ENCODE data around the gene TMEM109. TPM values are rescaled to one million over a fixed set of nuclear protein-coding genes. Genes with fewer than 3 reads are reported as not detected.

The TMEM109 gene
- total RNA-seq, 4 donors from 2014 or later: 35.2 to 47.2 (median 45.1) TPM

GRCh38 chr11:60918251-60918938, 4.4 kb downstream of the TMEM109 start:
- no peaks in the 10 kb centered on the region for H3K27me3 ChIP-seq
- 93 to 95% methylated on average over 3 to 4 of the region's 4 CpGs for WGBS, 2 donors (ENCODE audit: low coverage in 1 of 2)
- no peak for DNase-seq
- in situ Hi-C loops (cut with MboI; ENCODE audit: low pct_ligation_motif_present in 1 of 4, low pct_unique_long_range_greater_than_20kb in 1 of 4, low sequenced_read_pairs in 3 of 4): no loop called here
- TF ChIP-seq POLR2AphosphoS5 (IDR thresholded peaks at IDR 0.05) (no peak), POLR2A (IDR thresholded peaks at IDR 0.05) (no peak), EP300 (IDR thresholded peaks at IDR 0.05; ENCODE audit: low read depth) (no peak)
- TF ChIP-seq, protein P1, sequence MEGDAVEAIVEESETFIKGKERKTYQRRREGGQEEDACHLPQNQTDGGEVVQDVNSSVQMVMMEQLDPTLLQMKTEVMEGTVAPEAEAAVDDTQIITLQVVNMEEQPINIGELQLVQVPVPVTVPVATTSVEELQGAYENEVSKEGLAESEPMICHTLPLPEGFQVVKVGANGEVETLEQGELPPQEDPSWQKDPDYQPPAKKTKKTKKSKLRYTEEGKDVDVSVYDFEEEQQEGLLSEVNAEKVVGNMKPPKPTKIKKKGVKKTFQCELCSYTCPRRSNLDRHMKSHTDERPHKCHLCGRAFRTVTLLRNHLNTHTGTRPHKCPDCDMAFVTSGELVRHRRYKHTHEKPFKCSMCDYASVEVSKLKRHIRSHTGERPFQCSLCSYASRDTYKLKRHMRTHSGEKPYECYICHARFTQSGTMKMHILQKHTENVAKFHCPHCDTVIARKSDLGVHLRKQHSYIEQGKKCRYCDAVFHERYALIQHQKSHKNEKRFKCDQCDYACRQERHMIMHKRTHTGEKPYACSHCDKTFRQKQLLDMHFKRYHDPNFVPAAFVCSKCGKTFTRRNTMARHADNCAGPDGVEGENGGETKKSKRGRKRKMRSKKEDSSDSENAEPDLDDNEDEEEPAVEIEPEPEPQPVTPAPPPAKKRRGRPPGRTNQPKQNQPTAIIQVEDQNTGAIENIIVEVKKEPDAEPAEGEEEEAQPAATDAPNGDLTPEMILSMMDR (IDR thresholded peaks at IDR 0.05): no peak
- intact Hi-C loops (cut with DNase I; ENCODE audit: low total_unique reads): no loop called here
- H3K27ac ChIP-seq: no peak overlapping the region
- H3K4me3 ChIP-seq: no peak overlapping the region
- H3K9me3 ChIP-seq: no peaks in the 10 kb centered on the region
- peaks cover 2 to 34% (median 17%) of the 10 kb centered on the region in 4 donors for H3K4me1 ChIP-seq
- H3K36me3 ChIP-seq: peaks cover 0 to 29% (median 13%) of the 10 kb centered on the region in 4 donors

GRCh38 chr11:60918939-60919265, 4.9 kb downstream of the TMEM109 start:
- in situ Hi-C loops (cut with MboI; ENCODE audit: low pct_ligation_motif_present in 1 of 4, low pct_unique_long_range_greater_than_20kb in 1 of 4, low sequenced_read_pairs in 3 of 4) (no loop called here), intact Hi-C loops (cut with DNase I; ENCODE audit: low total_unique reads) (no loop called here)
- H3K9me3 ChIP-seq: no peaks in the 10 kb centered on the region
- H3K27ac ChIP-seq: no peak overlapping the region
- WGBS, 2 donors (ENCODE audit: low coverage in 1 of 2): 60 to 63% methylated on average over 2 of the region's 2 CpGs
- no peak overlapping the region for H3K4me3 ChIP-seq
- H3K4me1 ChIP-seq: peaks cover 7 to 34% (median 18%) of the 10 kb centered on the region in 4 donors
- peaks cover 0 to 29% (median 13%) of the 10 kb centered on the region in 4 donors for H3K36me3 ChIP-seq
- TF ChIP-seq, protein P1 (IDR thresholded peaks at IDR 0.05): no peak
- DNase-seq: no peak
- H3K27me3 ChIP-seq: peaks cover 3% of the 10 kb centered on the region

GRCh38 chr11:60919320-60919719, 5.4 kb downstream of the TMEM109 start:
- H3K27me3 ChIP-seq: peaks cover 5% of the 10 kb centered on the region
- no peak overlapping the region for H3K27ac ChIP-seq
- no peaks in the 10 kb centered on the region for H3K9me3 ChIP-seq
- 85 to 100% methylated on average over 1 of the region's 1 CpG for WGBS, 2 donors (ENCODE audit: low coverage in 1 of 2)
- peaks cover 0 to 29% (median 13%) of the 10 kb centered on the region in 4 donors for H3K36me3 ChIP-seq
- intact Hi-C loops (cut with DNase I; ENCODE audit: low total_unique reads) (no loop called here), in situ Hi-C loops (cut with MboI; ENCODE audit: low pct_ligation_motif_present in 1 of 4, low pct_unique_long_range_greater_than_20kb in 1 of 4, low sequenced_read_pairs in 3 of 4) (no loop called here)
- H3K4me1 ChIP-seq: peaks cover 10 to 37% (median 20%) of the 10 kb centered on the region in 4 donors
- TF ChIP-seq EP300 (IDR thresholded peaks at IDR 0.05; ENCODE audit: low read depth) (no peak), POLR2AphosphoS5 (IDR thresholded peaks at IDR 0.05) (no peak), POLR2A (IDR thresholded peaks at IDR 0.05) (no peak)
- TF ChIP-seq, protein P1 (IDR thresholded peaks at IDR 0.05): no peak
- H3K4me3 ChIP-seq: no peak overlapping the region
- no peak for DNase-seq

DNA sequence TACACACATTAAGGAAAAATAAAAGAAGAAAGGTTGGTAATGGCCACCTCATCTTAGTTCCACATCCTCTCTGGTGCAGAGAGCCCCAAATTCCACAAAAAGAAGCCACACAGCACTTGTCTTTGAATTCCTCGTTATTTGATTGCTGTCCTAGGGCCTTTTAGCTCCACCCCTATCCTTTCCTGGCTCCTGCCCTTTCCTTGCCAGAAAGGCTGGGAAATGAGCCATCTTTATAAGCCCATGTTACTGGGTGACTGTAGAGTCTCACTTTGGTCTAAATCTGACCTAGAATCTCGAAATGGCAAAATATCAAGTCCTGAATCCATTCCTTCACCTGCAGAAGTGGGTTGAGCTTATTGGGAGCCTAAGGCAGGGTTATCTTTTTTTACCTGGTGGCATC, 6.0 kb downstream of the TMEM109 start:
- no peaks in the 10 kb centered on the region for H3K9me3 ChIP-seq
- H3K36me3 ChIP-seq: peaks cover 0 to 29% (median 13%) of the 10 kb centered on the region in 4 donors
- in situ Hi-C loops (cut with MboI; ENCODE audit: low pct_ligation_motif_present in 1 of 4, low pct_unique_long_range_greater_than_20kb in 1 of 4, low sequenced_read_pairs in 3 of 4): no loop called here

More for the DNA sequence above, 6.0 kb downstream of the TMEM109 start:
- Histone ChIP-seq H3K4me3 (no peak overlapping the region), H3K27ac (no peak overlapping the region), H3K27me3 (peaks cover 11% of the 10 kb centered on the region), H3K4me1 (peaks cover 14 to 40% (median 21%) of the 10 kb centered on the region in 4 donors)
- 40 to 71% methylated on average over 1 to 2 of the region's 2 CpGs for WGBS, 2 donors (ENCODE audit: low coverage in 1 of 2)
- intact Hi-C loops (cut with DNase I; ENCODE audit: low total_unique reads): no loop called here
- DNase-seq: no peak
- TF ChIP-seq, protein P1 (IDR thresholded peaks at IDR 0.05): no peak
- no peak for TF ChIP-seq POLR2A (IDR thresholded peaks at IDR 0.05)
- TF ChIP-seq EP300 (IDR thresholded peaks at IDR 0.05; ENCODE audit: low read depth): no peak
- no peak for TF ChIP-seq POLR2AphosphoS5 (IDR thresholded peaks at IDR 0.05)
